Ammon's horn (tissue), 1 donor: ENCODE data around the gene LMF1.
"Not testable (repeated sequence)": the region's sequence is repeated elsewhere in the genome, so short reads cannot be mapped to it uniquely, and the experiment has no call there.

Experiments used
- DNase-seq: peaks from one replicate; pipeline ENCODE4 v3.0.0-alpha.2; 2016; ENCODE audit warnings: low spot score

The LMF1 gene

GRCh38 chr16:869823-870641, 100.8 kb downstream of the LMF1 start:
- no peak for DNase-seq

GRCh38 chr16:868846-869822, 101.7 kb downstream of the LMF1 start:
- no peak for DNase-seq

- no peak for DNase-seq
Observed at GRCh38 chr16:868386-868755, 102.4 kb downstream of the LMF1 start.

GRCh38 chr16:867421-868385, 103.1 kb downstream of the LMF1 start:
- DNase-seq: no peak

- no peak for DNase-seq
Observed at GRCh38 chr16:866252-866896, 104.4 kb downstream of the LMF1 start.

- DNase-seq: no peak
Observed at GRCh38 chr16:865026-865425, 105.8 kb downstream of the LMF1 start.

- DNase-seq: no peak
Observed at GRCh38 chr16:861446-861845, 109.3 kb downstream of the LMF1 start.

- no peak for DNase-seq
Observed at GRCh38 chr16:860891-861290, 109.9 kb downstream of the LMF1 start.

- not testable (repeated sequence) for DNase-seq
Observed at GRCh38 chr16:858971-859370, 111.8 kb downstream of the LMF1 start.

- not testable (repeated sequence) for DNase-seq
Observed at GRCh38 chr16:858441-858840, 112.3 kb downstream of the LMF1 start.

GRCh38 chr16:856811-857210, 114.0 kb downstream of the LMF1 start:
- DNase-seq: no peak

- no peak for DNase-seq
Observed at GRCh38 chr16:856101-856500, 114.7 kb downstream of the LMF1 start.

- no peak for DNase-seq
Observed at GRCh38 chr16:855471-855870, 115.3 kb downstream of the LMF1 start.

GRCh38 chr16:854808-855410, 115.9 kb downstream of the LMF1 start:
- no peak for DNase-seq

GRCh38 chr16:853981-854807, 116.6 kb downstream of the LMF1 start:
- DNase-seq: no peak

GRCh38 chr16:853306-853705, 117.5 kb downstream of the LMF1 start:
- no peak for DNase-seq

GRCh38 chr16:852451-853185, 118.2 kb downstream of the LMF1 start:
- peak; percentile 69 for DNase-seq

GRCh38 chr16:851871-852270, 118.9 kb downstream of the LMF1 start:
- no peak for DNase-seq

- no peak for DNase-seq
Observed at GRCh38 chr16:851209-851810, 119.5 kb downstream of the LMF1 start.
